Left colon (tissue), 2 donors: Measurements from ENCODE around the gene COA5. TPM values are rescaled to one million over a fixed set of nuclear protein-coding genes. Genes with fewer than 3 reads are reported as not detected.

ENCODE experiments used
- ATAC-seq: fragments of 200-7000 bp; cut with Tn5 transposase; one replicate; pipeline ENCODE4 v1.9.1; 2020; ENCODE audit warnings: mild to moderate bottlenecking, moderate library complexity
- DNase-seq, 2 donors: peaks; one replicate each; pipeline ENCODE4 v3.0.0-alpha.2; 2020
- intact Hi-C, 2 donors: fragments of 100-400 bp; cut with DNase I in 1 of 2; cut with micrococcal nuclease in 1 of 2; formaldehyde crosslinking; loops; one replicate each; pipeline versions ENCODE4 v1.11.2 to v1.14.0; 2022; cut with DNase I, micrococcal nuclease
- total RNA-seq, 2 donors: library from RNA; stranded (reverse); fragmentation: NEBNext Ultra II Directional; extraction: Animal tissue kit (Norgen Biotek cat#: 25700); gene quantifications; one replicate each; pipeline ENCODE4 v1.2.1, GENCODE V29; 2021
- donor health status: DM: no; HTN: no; CAD: no.
- donor health status: DM: yes; HTN: yes; CAD: no.

The COA5 gene
- total RNA-seq, 2 donors from 2014 or later, result 20.3 to 23.6 TPM

DNA sequence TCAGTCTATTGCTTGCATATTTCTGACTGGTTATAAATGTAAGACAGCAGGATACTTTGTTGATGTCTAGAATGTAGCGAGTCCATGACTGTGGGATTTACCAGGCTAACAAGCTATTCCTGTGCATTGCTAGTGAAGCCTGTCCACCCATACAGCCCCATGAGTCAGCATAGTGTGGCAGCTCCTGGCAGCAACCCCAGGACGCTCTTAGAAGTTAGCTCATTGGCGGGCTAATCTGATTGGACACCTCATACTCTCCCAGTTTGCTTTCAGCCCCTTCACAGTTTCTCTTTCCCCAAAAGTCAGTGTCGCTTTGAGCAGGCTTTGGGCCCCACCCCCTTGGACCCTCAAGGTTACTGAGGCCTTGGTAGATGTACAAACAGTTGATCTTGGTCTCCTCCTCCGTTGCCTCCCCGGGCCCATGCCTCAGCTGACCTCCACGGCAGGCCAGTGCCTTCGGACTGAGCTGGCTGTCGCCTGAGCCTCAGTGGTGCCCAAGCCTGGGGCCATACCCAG is 48.0 kb downstream of the COA5 start:
- intact Hi-C loops, result no loop called here

DNA sequence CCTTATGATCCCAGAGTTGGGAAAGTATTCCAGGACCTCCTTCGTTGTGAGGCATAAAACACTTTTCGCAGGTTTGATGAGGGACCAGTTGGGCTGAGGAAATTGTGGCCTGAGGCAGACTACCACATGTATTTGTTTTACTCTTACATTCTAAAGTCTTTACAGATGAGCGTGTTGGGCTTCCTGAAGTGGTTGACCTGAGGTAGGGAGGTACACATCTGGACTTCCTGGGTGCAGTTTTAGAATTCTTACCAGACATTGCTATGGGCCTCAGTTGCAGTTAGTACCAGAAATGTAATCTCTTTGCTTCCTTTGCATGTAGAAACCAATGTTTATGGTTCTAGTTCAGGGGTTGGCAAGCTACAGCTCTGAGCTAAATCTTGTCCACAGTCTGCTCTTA is 48.7 kb downstream of the COA5 start:
- intact Hi-C loops, result no loop called here
- ATAC-seq (no peak), DNase-seq (no peak)

More for the DNA sequence above, 48.0 kb downstream of the COA5 start:
- ATAC-seq (no peak), DNase-seq (no peak)

DNA sequence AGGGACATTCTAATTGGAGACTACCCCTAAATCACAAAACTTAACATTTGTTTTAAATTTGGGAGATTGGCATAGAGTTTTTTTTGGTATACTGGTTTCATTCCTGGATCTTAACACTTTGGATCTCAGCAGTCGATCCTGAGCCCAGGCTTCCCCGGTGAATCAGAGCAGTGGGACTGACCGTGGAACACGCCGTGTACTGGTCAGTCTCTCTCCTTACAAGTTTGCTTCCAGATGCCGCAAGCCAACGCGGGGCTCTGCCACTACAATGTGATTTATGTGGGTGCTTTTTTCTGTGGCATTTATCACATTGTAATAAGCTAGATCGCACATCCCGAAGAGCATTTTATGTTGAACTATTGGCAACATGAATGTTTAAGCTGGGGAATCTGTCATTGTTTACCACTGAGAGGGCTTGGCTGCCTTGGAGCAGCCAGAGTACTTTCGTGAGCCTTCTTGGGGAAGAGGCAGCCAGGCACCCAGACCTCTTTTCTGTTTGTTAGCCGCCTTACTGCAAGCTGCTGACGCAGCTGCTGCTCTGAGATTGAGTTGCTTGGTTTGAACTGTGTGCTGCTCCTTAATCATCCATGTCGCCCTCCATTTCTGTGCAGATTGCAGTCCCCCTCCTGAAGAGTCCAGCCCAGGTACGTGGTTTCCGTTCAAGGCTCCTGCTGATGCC is 49.3 kb downstream of the COA5 start:
- intact Hi-C loops, result no loop called here
- DNase-seq, result no peak

DNA sequence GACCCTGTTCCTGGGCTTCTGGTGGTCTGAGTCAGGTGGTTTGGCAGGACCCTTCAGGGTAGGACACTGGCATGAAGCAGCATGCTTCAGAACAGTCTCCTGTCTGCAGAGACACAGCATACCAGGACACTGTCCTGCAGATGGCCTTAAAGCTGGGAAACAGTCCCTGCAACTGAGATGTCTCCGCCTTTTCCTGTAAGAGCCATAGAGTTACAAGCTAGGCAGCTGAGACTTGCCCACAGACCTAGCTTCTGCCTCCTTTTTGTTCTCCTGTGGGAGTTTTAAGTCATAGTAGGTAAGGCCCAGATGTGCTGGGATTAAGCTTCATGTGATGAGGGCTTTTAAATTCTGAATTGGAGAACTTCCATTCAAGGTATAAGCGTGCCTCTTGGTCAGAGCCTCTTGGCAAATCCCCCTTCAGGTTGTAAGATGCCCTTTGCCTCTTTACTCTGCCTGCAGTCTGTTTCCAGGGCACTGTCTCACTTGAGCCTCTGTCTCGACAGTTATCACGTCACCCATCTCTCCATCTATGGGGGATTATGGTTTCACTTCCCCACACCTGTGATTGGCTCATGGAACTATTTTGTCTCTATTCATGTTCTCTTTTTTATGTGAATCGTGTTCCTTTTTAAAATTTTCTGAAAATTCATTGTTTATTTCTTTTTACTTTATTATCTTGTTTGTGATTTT is 51.8 kb downstream of the COA5 start:
- DNase-seq (no peak), ATAC-seq (no peak)
- intact Hi-C loops, result no loop called here

More for the DNA sequence above, 49.3 kb downstream of the COA5 start:
- ATAC-seq, result no peak

GRCh38 chr2:98555696-98556095 is 52.6 kb downstream of the COA5 start:
- intact Hi-C loops, result no loop called here
- DNase-seq (no peak), ATAC-seq (no peak)

GRCh38 chr2:98554116-98554861 is 54.0 kb downstream of the COA5 start:
- DNase-seq (no peak), ATAC-seq (no peak)
- intact Hi-C loops, result no loop called here

DNA sequence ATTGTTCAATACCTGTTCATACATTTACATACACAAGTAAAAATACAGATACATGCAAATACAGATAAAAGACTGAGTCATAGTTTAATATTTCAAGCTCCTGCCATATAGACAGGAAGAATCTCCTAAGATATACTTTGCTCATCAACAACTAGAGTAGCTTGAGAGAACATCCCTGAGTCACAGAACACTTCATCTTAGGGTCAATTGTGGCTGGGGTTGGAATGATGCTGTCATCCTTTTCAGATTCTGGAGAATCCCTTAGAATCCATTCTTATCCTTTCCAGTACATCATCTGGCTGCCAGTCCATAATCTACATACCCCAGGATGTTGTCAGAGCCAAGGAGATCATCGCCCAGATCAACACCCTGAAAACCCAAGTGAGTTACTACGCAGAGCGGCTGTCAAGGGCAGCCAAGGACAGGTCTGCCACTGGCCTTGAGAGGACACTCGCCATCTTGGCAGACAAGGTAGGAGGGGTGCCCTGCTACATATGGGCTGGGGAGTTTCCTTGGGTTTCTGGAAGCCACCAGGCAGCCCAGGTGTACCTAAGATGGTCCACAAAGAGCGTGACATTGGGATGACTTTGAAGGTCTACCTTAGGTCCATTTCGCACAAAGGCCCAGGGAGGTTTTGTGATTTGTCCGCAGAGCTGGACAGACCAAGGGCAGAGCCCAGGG is 55.7 kb downstream of the COA5 start:
- DNase-seq (no peak), ATAC-seq (no peak)
- intact Hi-C loops, result no loop called here

DNA sequence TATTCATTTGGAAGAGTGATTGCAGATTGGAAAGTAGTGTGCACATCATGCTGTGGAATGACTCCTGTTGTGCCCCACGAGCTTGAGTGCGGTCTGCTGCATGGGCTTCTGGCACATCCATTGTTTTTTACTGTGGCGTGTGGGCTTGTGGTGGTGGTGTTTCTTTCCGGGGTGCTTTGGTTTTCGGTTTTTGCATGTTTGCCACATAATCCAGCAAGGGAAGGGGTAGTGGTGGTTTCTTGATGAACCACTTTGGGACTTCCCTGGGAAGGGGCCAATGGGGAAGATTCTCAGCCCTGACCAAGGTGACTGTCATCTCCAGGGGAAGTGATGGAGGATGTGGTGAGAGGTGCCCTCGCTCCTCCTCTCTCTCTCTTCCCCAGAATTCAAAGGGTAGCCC is 57.0 kb downstream of the COA5 start:
- intact Hi-C loops, result no loop called here
- DNase-seq, result no peak
- no peak for ATAC-seq

GRCh38 chr2:98550165-98550564 is 58.1 kb downstream of the COA5 start:
- intact Hi-C loops, result no loop called here
- no peak for DNase-seq
- no peak for ATAC-seq

Other genes with a start within 250 kb of the COA5 start
- gene INPP4A, start 163.7 kb downstream of the COA5 start, total RNA-seq, result 10 to 100 TPM; 14.3 to 19.1 TPM
- gene UNC50, start 77 bp upstream of the COA5 start, total RNA-seq, result 10 to 100 TPM; 33.0 to 36.5 TPM
- gene MGAT4A, start 122.6 kb upstream of the COA5 start, total RNA-seq, result 100 to 1,000 TPM; 115 to 154 TPM